HG02885 (cell line): ENCODE measurements around the gene OR2T35.
"Not testable (repeated sequence)": the region's sequence is repeated elsewhere in the genome, so short reads cannot be mapped to it uniquely, and the experiment has no call there.

Experiments
- ATAC-seq: cut with Tn5 transposase; IDR thresholded peaks from one replicate; pipeline ENCODE4 v1.9.1; 2021; ENCODE audit warnings: mild to moderate bottlenecking; ENCODE audit not compliant: unreplicated experiment, poor library complexity

Gene OR2T35, protein sequence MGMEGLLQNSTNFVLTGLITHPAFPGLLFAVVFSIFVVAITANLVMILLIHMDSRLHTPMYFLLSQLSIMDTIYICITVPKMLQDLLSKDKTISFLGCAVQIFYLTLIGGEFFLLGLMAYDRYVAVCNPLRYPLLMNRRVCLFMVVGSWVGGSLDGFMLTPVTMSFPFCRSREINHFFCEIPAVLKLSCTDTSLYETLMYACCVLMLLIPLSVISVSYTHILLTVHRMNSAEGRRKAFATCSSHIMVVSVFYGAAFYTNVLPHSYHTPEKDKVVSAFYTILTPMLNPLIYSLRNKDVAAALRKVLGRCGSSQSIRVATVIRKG

DNA sequence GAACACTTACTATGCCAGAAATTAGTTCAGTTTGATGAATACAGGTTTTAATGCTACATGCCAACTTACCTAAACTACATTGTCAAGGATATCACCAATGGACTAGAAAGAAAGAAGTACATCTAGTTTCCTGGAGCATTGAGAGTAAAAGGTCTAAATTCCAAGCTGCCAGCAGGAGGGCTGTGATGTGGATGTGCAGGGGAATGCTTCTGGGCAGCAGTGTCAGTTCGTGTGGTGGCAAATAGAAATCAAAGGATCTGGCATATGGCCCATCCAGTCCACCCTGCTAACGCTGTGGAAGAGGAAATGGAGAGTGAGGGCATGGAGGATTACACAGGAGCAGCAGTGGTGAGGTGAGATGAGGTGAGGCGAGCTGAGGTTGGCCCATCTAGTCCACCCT is at the start of gene OR2T35:
Gene OR2T35, minus strand, starts transcription at position 101 of the 400 bp plus-strand sequence. CDS start 6,020 bp downstream, outside the sequence.
- ATAC-seq = not testable (repeated sequence)

DNA sequence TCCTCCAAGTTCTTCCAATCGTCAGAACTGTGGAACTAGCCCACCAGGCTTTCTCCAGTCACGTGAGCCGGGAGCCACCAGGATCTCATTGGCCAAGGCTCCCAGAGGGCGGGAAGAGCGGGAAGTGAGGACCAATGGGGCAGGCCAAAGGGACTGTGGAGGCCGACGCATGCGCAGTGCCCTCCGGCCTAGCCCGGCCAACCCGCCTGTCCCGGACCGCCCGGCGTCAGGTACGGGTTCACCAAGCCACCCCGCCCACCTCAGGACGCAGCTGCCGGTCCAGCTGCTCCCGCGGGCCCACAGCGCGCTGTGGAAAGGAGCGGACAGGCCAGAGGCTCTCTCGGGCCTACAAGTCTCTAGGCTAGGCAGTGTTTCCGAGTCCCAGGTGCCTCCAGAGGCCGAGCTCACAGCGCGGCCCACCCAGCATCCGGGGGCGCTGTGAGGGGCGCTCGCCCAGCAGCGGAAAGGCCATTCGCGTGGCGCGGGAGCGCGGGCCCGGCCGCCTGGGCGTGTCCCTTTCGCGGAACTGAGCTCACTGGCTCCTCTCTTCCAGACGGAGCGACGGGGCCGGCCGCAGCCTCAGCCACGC is 46.6 kb upstream of the OR2T35 start:
- ATAC-seq = no peak

DNA sequence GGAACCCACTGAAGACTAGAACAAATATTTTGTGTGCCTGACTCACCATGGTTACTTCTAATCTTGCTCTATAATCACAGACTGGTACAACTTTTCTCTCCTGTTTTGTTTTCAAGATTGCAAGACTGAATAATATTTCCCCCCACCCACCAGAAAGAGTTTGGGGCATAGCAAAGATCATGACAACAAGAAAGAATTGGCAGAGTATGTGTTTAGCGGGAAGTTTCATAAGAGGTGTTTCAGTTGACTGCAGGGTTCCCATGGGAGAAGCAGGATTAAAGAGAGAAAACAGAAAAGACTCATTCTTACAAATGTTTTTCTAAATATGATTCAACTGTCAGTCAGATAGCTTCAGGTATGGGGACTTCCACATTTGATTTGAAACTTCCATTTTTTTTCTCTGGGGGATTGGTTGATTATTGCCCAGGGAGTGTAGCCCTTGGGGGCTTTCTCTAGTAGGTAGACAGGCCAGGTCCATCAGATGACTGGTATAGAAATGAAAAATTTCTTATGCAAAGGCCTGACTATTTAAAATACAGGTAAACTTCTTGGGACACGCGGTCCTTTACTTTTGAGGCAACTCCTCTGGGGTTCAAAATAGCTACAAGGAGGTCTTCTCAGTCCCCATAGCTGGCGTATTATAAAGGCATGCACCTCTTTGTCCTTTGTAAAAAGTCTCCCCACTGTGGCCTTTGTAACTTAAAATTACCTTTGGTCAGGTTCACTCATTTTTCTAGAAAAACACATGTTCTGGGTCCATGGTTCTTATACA is 43.6 kb upstream of the OR2T35 start:
- peak; percentile 55 for ATAC-seq

DNA sequence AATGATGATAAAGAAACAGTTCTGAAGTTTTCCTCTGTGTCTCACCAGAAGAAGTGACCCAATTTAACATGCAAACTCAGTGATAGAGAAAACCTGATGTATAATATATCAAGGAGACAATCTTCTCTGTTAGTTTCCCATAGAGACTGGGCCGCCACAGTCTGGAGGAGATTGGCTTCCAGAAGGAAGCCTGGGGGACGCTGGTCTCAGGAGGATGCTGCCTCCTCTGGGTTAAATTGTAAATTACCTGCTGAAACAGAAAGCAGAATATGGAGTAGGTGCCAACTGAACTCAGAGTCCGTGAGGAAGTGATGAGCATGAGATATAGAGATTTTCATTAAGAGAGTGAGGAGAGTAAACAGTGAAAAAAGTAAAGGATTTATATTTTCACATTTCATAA is 41.7 kb upstream of the OR2T35 start:
- peak; percentile 91 for ATAC-seq

DNA sequence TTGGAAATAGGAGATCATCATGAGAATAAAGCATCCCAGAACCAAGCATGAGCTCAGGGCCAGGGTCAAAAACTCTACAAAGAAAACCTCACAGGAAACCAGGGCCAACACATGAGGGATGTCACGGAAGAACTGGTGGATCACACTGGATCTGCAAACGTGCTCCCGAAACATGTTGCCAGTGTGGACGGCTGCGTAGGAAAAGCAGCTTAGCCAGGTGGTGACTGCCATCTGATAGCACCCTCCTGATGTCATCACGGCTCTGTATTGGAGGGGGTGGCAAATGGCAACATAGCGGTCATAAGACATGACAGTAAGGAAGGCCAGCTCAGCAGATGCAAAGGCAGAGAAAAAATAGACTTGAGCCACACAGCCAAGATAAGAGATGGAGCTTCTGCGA is 36.6 kb upstream of the OR2T35 start:
- ATAC-seq = no peak

DNA sequence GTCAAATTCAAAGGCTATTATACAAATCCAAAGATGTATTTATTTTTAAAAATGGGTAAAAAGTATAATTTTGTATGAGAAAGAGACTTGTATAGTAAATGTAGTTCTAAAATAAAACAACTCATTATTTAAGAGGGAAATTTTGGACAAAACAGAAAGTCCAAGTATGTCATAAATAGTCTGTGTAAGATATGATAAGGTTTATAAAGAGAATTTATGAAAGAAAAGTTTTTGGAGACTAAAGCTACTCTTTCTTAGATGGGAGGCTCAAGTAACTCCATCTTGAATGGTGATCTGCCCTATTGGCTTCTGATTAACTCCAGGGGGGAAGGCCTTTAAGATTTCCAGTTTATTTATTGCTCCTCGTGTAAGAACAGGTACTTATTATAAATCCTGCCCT is 24.9 kb upstream of the OR2T35 start:
- ATAC-seq = no peak

- peak; percentile 99 for ATAC-seq
Measured at GRCh38 chr1:248663453-248664328, 18.6 kb upstream of the OR2T35 start.

DNA sequence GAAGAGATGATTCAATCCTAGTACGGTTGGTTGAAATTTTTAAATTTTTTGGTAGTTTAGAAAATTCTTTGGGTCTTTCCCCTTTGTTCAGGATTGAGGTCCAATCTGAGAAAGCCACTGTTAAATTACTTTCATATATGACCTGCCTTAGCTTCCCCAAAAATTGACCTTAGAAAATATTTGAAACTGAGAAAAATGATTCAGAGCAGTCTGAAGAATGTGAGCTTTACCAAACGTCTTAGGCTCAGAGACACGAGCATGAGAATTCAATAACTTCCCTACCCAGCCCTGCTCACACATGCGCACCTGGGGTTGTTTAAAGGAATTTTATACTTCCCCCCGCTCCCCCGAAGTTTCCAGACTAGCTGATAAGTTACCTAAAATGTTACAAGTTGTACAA is 11.7 kb upstream of the OR2T35 start:
- peak; percentile 56 for ATAC-seq

DNA sequence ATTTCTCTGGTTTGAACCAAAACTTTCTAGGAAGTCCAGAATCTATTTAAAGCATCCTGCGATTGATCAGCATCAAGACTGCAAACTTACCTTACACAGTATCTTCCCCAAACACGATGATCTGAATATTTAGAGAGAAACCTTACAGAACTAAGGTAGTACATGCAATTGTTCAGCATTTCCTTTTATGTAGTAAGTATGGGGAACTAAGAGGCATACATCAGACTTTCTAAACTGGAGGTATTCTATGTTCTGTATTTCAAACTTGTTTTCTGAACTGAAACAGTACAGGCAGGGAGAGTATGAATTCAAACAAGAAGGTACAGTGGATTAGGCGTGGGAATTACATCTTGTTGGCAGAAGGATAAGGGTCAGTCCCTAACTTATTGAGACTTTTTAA is 10.3 kb upstream of the OR2T35 start, which contains the start of gene OR2T27:
Gene OR2T27, minus strand, starts transcription at position 175 of the 400 bp plus-strand sequence. CDS start 4,644 bp downstream, outside the sequence.
- peak; percentile 63 for ATAC-seq

- not testable (repeated sequence) for ATAC-seq
Measured at GRCh38 chr1:248648770-248649536, 3.9 kb upstream of the OR2T35 start.

- ATAC-seq = peak; percentile 65
Measured at GRCh38 chr1:248642971-248643651, 2.0 kb downstream of the OR2T35 start.

DNA sequence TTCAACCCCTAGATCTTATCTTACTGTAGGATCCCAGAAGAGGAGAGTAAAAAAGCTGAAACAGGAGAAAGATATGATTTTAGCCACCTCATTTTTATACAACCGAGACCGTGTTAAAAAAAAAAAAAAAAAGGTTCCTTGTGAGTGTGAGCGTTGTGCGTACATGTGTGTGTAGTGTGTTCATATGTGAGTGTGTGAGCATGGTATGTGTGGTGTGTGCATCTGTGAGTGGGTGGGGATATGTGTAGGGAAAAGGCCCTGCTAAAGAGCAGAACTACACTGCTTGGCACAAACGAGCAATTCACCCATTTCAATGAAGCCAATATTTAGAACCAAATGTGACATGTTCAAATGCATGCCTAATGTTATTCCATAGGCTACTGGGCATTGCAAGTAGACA is 3.5 kb downstream of the OR2T35 start:
- ATAC-seq = not testable (repeated sequence)

GRCh38 chr1:248640906-248641305 is 4.2 kb downstream of the OR2T35 start:
- peak; percentile 41 for ATAC-seq

GRCh38 chr1:248639652-248640051 is 5.4 kb downstream of the OR2T35 start:
- ATAC-seq = peak; percentile 46

GRCh38 chr1:248636612-248637011 is 8.5 kb downstream of the OR2T35 start:
- ATAC-seq = not testable (repeated sequence)

GRCh38 chr1:248634991-248635390 is 10.1 kb downstream of the OR2T35 start, which contains the start of gene OR2T11:
TSS of gene OR2T11 (minus strand) at chr1:248635091. CDS start at chr1:248627128, 7,963 bp downstream.
- ATAC-seq = not testable (repeated sequence)

DNA sequence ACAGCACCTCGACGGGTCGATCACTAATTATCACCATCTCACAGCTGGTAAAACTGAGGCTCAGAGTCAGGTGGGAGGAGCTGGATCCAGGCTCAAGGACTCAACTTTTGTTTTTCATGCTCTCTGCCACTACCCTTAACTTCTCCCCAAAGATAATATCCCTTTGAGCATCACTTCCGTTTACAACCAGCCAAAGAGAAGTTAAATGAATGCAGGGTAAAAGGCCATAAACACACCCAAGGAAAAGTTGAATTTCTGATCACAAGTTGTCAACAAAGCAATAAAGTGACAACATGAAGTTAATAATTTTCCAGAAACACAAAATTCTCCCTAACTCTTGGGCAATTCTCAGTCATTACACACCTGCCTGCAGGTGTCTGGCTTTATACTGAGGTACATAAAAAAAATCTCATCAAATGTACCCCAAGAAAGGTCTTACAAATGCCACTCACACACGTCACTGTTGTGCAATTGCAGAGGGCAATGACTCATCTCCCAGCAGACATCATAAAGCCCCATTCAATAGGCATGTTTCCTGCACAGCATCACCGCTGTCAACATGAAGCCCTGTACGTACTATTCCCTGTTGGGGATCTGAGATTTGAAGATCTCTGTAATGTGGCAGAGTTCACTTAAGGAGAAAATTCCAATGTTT is 13.6 kb downstream of the OR2T35 start:
- ATAC-seq = no peak

DNA sequence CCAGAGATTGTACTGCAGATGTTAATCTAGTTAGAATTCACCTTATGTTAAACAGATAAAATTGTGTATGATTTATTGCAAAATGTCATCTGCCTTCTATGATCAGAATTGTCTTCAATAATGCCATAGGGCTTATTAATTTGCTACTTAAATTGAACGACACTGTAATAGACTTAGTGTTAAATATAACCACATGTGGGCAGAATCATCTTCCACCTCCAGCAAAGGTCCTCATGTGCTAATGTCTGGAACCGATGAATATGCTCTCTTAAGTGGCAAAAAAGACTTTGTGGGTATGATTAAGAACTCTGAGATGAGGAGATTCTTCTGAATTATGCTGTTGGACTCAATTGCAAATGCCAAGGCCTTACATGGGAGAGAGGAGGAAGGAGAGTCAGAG is 14.5 kb downstream of the OR2T35 start:
- ATAC-seq = no peak
